Right lobe of liver (tissue), 6 donors: Measurements from ENCODE around the gene ANKRD16. TPM values are rescaled to one million over a fixed set of nuclear protein-coding genes. Genes with fewer than 3 reads are reported as not detected.
"Not testable (repeated sequence)": the region's sequence is repeated elsewhere in the genome, so short reads cannot be mapped to it uniquely, and the experiment has no call there.

Experiments used
- ATAC-seq, 4 donors: fragments of 200-7000 bp; cut with Tn5 transposase; one replicate each; pipeline ENCODE4 v1.9.1; 2020; ENCODE audit warnings: mild to moderate bottlenecking in 4 of 4, moderate library complexity in 4 of 4
- DNase-seq, 3 donors: peaks; one replicate each; pipeline ENCODE4 v3.0.0-alpha.2; 2020
- H3K27ac ChIP-seq, 3 donors: fragments of 200-600 bp; one replicate each; pipeline ENCODE4 v1.8.0; 2022
- H3K27me3 ChIP-seq, 2 donors: fragments of 200-600 bp; one replicate each; pipeline ENCODE4 v1.8.0; 2022
- H3K36me3 ChIP-seq, 4 donors: fragments of 200-600 bp; sonication (generic) in 1 of 4; one replicate each; pipeline versions ENCODE4 v1.5.1 to v1.8.0; 2017 to 2022; ENCODE audit warnings: control low read depth in 1 of 4
- H3K4me1 ChIP-seq, 4 donors: fragments of 200-600 bp; sonication (generic) in 1 of 4; one replicate each; pipeline versions ENCODE4 v1.5.1 to v1.8.0; 2017 to 2022; ENCODE audit warnings: control low read depth in 1 of 4
- H3K4me3 ChIP-seq, 3 donors: fragments of 200-600 bp; one replicate each; pipeline ENCODE4 v1.8.0; 2022
- H3K9me3 ChIP-seq, 4 donors: fragments of 200-600 bp; sonication (generic) in 1 of 4; one replicate each; pipeline versions ENCODE4 v1.5.1 to v1.8.0; 2017 to 2022; ENCODE audit warnings: control low read depth in 1 of 4
- CTCF ChIP-seq, 4 donors: fragments of 200-600 bp in 3 of 4; fragments of 450-650 bp in 1 of 4; IDR thresholded peaks; one replicate each; pipeline versions ENCODE4 v1.5.1 to v1.8.0; 2016 to 2022; ENCODE audit warnings: antibody characterized with exemption in 4 of 4, mild to moderate bottlenecking in 2 of 4
- POLR2A ChIP-seq: fragments of 450-650 bp; IDR thresholded peaks from one replicate; pipeline ENCODE4 v1.6.1; 2017; ENCODE audit warnings: antibody characterized with exemption, mild to moderate bottlenecking
- WGBS: methylation state at CpG from one replicate; pipeline ENCODE4 v1.1.6; 2018; ENCODE audit warnings: low coverage, low lambda C conversion rate; ENCODE audit not compliant: insufficient coverage; ENCODE audit errors: missing lambda C conversion rate; 5-methylcytosine and 5-hydroxymethylcytosine counted together
- intact Hi-C, 2 donors: fragments of 100-400 bp; cut with DNase I; formaldehyde crosslinking; loops; one replicate each; pipeline versions ENCODE4 v1.11.2 to v1.14.1; 2022
- total RNA-seq, 6 experiments: library from RNA; depleted of rRNA in 2 of 6; stranded (reverse); fragments of >200 nt in 2 of 6; fragmentation: NEBNext Ultra II Directional in 3 of 6; extraction: Animal tissue kit (Norgen Biotek cat#: 25700) in 3 of 6; gene quantifications; one replicate each; pipeline versions ENCODE4 v1.1.0 to v1.2.4, GENCODE V29; 2016 to 2023
- donor health status: DM: no; HTN: yes; CAD: no.
- donor health status: DM: no; HTN: no; CAD: no.
- donor health status: DM: no; HTN: no; CAD: no.
- donor health status: DM: no; HTN: yes; CAD: no.
- donor health status: DM: no; HTN: yes; CAD: no.

The ANKRD16 gene
- total RNA-seq, 6 experiments from 2014 or later: 1.8 to 6.1 (median 4.1) TPM

GRCh38 chr10:5873515-5873995 lies 16.1 kb downstream of the ANKRD16 start:
- 24% methylated on average over 9 of the region's 9 CpGs for WGBS
- intact Hi-C loops: loop anchor here in 1 of 2 donors (10.0 kb wide), 1 partner anchor 179 kb away; no protein-coding TSS in a partner anchor
- Histone ChIP-seq H3K9me3 (no peaks in the 10 kb centered on the region), H3K4me3 (no peak overlapping the region), H3K4me1 (no peaks in the 10 kb centered on the region), H3K27ac (no peak overlapping the region), H3K36me3 (peaks cover 0 to 20% (median 11%) of the 10 kb centered on the region in 4 donors), H3K27me3 (no peaks in the 10 kb centered on the region)
- ATAC-seq: peak; percentile 94 to 99 (median 97)
- DNase-seq: peak in 1 of 3 donors; percentile 64
- TF ChIP-seq POLR2A (no peak), CTCF (IDR thresholded peaks at IDR 0.05) (peak; percentile 74 to 79 (median 76))

- intact Hi-C loops: loop anchor here in 1 of 2 donors (10.0 kb wide), 1 partner anchor 177 kb away; no protein-coding TSS in a partner anchor
Observed at GRCh38 chr10:5871596-5871995, 18.1 kb downstream of the ANKRD16 start.

GRCh38 chr10:5869156-5869555 lies 20.5 kb downstream of the ANKRD16 start:
- no peaks in the 10 kb centered on the region for H3K27me3 ChIP-seq
- no peak overlapping the region for H3K27ac ChIP-seq
- no peaks in the 10 kb centered on the region for H3K9me3 ChIP-seq
- H3K36me3 ChIP-seq: no peaks in the 10 kb centered on the region
- H3K4me1 ChIP-seq: no peaks in the 10 kb centered on the region
- no peak for DNase-seq
- intact Hi-C loops: no loop called here
- no peak for ATAC-seq
- 87% methylated on average over 2 of the region's 3 CpGs for WGBS
- no peak overlapping the region for H3K4me3 ChIP-seq
- TF ChIP-seq CTCF (IDR thresholded peaks at IDR 0.05) (no peak), POLR2A (no peak)

More at GRCh38 chr10:5871596-5871995, 18.1 kb downstream of the ANKRD16 start:
- TF ChIP-seq CTCF (IDR thresholded peaks at IDR 0.05): no peak
- TF ChIP-seq POLR2A: no peak
- Histone ChIP-seq H3K27me3 (no peaks in the 10 kb centered on the region), H3K4me3 (no peak overlapping the region), H3K9me3 (no peaks in the 10 kb centered on the region), H3K36me3 (peaks cover 0 to 5% (median 2%) of the 10 kb centered on the region in 4 donors), H3K27ac (no peak overlapping the region), H3K4me1 (no peaks in the 10 kb centered on the region)
- DNase-seq (no peak), ATAC-seq (no peak)
- WGBS: 65% methylated on average over 4 of the region's 5 CpGs

- intact Hi-C loops, H3K36me3 ChIP-seq, DNase-seq, H3K4me1 ChIP-seq, H3K4me3 ChIP-seq, ATAC-seq, H3K9me3 ChIP-seq, H3K27ac ChIP-seq, H3K27me3 ChIP-seq: not testable (repeated sequence)
- WGBS: 97% methylated on average over 6 of the region's 8 CpGs
Observed at GRCh38 chr10:5868383-5868782, 21.3 kb downstream of the ANKRD16 start.

DNA sequence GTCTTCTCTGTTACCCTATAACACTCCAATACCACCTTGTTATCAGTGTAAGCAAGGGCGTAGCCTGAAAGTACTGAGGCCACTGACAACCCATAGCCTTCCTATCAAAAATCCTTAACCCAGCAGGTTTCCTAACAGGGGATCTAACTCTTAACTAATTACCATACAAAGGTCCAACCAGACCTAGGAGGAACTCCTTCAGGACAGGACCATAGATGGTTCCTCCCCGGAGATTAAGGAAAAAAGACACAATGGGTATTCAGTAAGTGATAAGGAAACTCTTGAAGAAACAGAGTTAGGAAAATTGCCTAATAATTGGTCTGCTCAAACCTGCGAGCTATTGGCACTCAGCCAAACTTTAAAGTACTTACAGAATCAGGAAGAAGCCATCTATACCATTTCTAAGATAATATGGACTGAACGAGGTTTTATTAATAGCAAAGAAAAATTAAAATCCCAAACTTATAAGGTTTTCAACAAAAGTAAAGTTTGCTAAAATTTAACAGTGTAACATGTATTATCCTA lies 22.5 kb downstream of the ANKRD16 start:
- H3K4me1 ChIP-seq, H3K9me3 ChIP-seq, DNase-seq, H3K27ac ChIP-seq, H3K27me3 ChIP-seq, ATAC-seq, H3K4me3 ChIP-seq, intact Hi-C loops, H3K36me3 ChIP-seq: not testable (repeated sequence)
- 47% methylated on average over 4 of the region's 4 CpGs for WGBS

GRCh38 chr10:5866451-5867081 lies 23.1 kb downstream of the ANKRD16 start:
- intact Hi-C loops, H3K4me3 ChIP-seq, H3K9me3 ChIP-seq, H3K36me3 ChIP-seq, DNase-seq, H3K27me3 ChIP-seq, ATAC-seq, H3K4me1 ChIP-seq, H3K27ac ChIP-seq: not testable (repeated sequence)
- 51% methylated on average over 5 of the region's 5 CpGs for whole genome bisulfite sequencing

- intact Hi-C loops, ATAC-seq: not testable (repeated sequence)
- 90% methylated on average over 2 of the region's 9 CpGs for WGBS
Observed at GRCh38 chr10:5862981-5863685, 26.6 kb downstream of the ANKRD16 start.

More at GRCh38 chr10:5862981-5863685, 26.6 kb downstream of the ANKRD16 start:
- not testable (repeated sequence) for H3K27me3 ChIP-seq, DNase-seq, H3K36me3 ChIP-seq, H3K4me3 ChIP-seq, H3K4me1 ChIP-seq, H3K27ac ChIP-seq, H3K9me3 ChIP-seq
